ENCODE data around the gene KAT2B. TPM values are rescaled to one million over a fixed set of nuclear protein-coding genes. Genes with fewer than 3 reads are reported as not detected.
A peak's percentile ranks its signal among the peaks of the same experiment; 100 is the strongest.

KAT2B gene
- total and polyA plus RNA-seq, 2 of the 13 experiments (the other 11 are each of a cell fraction or from before 2014, with no cell fraction given): 0.97 to 1.7 TPM

GRCh38 chr3:20185679-20186599 is 145.7 kb downstream of the KAT2B start, which contains the start of gene SGO1 (continued):
- TF ChIP-seq AGO1 (IDR thresholded peaks at IDR 0.05; ENCODE audit: low read depth, low read length, poor library complexity, severe bottlenecking) (peak; percentile 38), SPEN (CRISPR knock-in tag; IDR thresholded peaks at IDR 0.05; ENCODE audit: low read depth) (peak; percentile 91), BHLHE40 (IDR thresholded peaks at IDR 0.05; ENCODE audit: low read length) (peak; percentile 90), MEF2D (CRISPR knock-in tag; IDR thresholded peaks at IDR 0.05) (peak; percentile 81; the same call in 1 of the 2 replicates), TEF (CRISPR knock-in tag; IDR thresholded peaks at IDR 0.05) (no peak), MED13 (CRISPR knock-in tag; IDR thresholded peaks at IDR 0.05) (no peak), DRAP1 (CRISPR knock-in tag; IDR thresholded peaks at IDR 0.05) (peak; percentile 87), SP1 (IDR thresholded peaks at IDR 0.05) (no peak), SP1 (CRISPR knock-in tag; IDR thresholded peaks at IDR 0.05) (peak; percentile 78), ZBTB40 (IDR thresholded peaks at IDR 0.05) (no peak), ZBTB40 (CRISPR knock-in tag; IDR thresholded peaks at IDR 0.05) (no peak; the same call in 1 of the 2 replicates), ZFX (CRISPR knock-in tag; IDR thresholded peaks at IDR 0.05; ENCODE audit: low read depth) (peak; percentile 61), NR2C2 (CRISPR knock-in tag; IDR thresholded peaks at IDR 0.05; ENCODE audit: borderline replicate concordance) (peak; percentile 68), CBX1 (IDR thresholded peaks at IDR 0.05; ENCODE audit: low read depth) (peak; percentile 56), KDM5A (IDR thresholded peaks at IDR 0.05; ENCODE audit: borderline replicate concordance, low read length) (peak; percentile 67; the same call in 1 of the 2 replicates), FOXA3 (CRISPR knock-in tag; IDR thresholded peaks at IDR 0.05) (peak; percentile 43), PHF21A (CRISPR knock-in tag; IDR thresholded peaks at IDR 0.05) (peak; percentile 49; the same call in 1 of the 2 replicates), RBM22 (optimal IDR thresholded peaks at IDR 0.05; ENCODE audit: low read length) (no peak)
